DOHH2 (cell line): ENCODE data around the gene XCL1.
A peak's percentile ranks its signal among the peaks of the same experiment; 100 is the strongest.

ENCODE experiments used
- CTCF ChIP-seq: fragments of 200-600 bp; sonication (generic); IDR thresholded peaks from one replicate; pipeline ENCODE4 v1.5.1; 2014; ENCODE audit warnings: antibody characterized with exemption, mild to moderate bottlenecking, low read depth, low read length; ENCODE audit not compliant: poor library complexity, severe bottlenecking
- EZH2phosphoT487 ChIP-seq: fragments of 200-600 bp; sonication (generic); IDR thresholded peaks from 2 replicates; pipeline ENCODE4 v1.6.1; 2017; ENCODE audit warnings: borderline replicate concordance, mild to moderate bottlenecking, antibody characterized with exemption, low read length, moderate library complexity, mixed read lengths

GRCh38 chr1:168603501-168604110 is 27.2 kb downstream of the XCL1 start:
- TF ChIP-seq CTCF (peak; percentile 72), EZH2phosphoT487 (no peak)
